CD4-positive, alpha-beta T cell treated with Interleukin-15 for 1 hour (primary cell): Measurements from ENCODE around the gene IFIT3.

ENCODE experiments used
- DNase-seq: peaks from one replicate; pipeline ENCODE4 v3.0.0-alpha.2; 2020

Gene IFIT3

DNA sequence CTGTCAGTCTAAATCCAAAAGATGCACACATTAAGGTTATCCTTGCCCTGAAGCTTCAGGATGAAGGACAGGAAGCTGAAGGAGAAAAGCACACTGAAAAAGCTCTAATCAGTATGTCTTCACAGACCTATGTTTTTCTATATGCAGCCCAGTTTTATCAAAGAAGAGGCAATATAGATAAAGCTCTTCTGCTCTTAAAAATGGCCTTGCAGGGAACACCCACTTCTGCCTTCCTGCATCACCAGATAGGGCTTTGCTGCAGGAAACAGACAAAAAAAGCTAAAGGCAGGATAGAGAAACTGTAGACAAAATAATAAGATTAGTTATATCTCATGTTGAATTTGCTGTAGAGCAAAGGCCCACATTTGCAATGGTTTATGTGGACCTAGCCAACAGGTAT, 35.1 kb downstream of the IFIT3 start:
- DNase-seq, result no peak

DNA sequence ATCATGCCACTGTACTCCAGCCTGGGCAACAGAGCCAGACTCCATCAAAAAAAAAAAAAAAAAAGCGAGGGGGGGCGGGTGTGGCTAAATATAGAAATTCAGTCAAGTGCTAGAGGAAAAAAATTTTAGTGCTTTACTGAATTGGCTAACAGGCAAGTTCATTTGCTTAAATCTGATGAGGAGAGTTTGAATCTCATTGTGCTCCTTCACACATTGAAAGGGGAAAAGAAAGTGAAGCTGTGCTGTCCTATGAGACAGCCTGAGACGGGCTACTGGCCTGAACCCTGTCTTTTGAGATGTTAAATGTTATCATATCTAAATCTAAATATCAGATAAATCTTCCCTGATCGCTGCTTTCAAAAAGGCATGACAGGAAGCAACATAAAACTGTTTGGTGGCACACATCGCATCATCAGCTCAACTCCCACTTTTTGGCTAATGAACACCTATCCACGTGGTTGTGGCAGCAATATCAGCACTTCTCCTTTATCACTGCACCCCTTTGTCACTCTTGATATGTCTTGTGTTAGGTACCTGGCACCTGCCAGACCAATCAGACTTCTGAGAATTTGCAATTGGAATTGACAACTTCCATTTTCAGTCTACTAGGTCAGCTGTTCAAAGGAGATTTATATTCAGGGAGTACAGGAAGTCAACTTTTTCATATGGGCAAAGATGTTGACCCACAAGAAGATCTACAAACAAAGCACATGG, 36.1 kb downstream of the IFIT3 start:
- DNase-seq, result no peak

DNA sequence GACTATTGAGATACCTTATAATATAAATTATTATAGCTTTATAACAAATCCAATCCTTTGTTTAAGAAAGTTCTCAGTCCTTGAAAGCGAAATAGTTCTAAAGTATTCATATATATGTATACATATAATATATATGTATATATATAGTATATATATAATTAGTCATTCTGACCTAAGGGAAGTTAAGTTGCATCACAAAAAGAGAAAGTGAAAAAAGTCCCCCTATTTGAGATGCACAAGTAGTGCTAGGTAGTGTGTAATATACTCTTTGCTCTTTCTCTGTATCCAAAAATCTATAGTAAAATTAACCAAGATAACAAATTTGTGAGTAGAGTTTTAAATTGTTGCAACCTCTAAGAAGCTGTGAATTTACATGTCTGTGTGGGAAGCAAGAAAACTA, 36.7 kb downstream of the IFIT3 start:
- no peak for DNase-seq

DNA sequence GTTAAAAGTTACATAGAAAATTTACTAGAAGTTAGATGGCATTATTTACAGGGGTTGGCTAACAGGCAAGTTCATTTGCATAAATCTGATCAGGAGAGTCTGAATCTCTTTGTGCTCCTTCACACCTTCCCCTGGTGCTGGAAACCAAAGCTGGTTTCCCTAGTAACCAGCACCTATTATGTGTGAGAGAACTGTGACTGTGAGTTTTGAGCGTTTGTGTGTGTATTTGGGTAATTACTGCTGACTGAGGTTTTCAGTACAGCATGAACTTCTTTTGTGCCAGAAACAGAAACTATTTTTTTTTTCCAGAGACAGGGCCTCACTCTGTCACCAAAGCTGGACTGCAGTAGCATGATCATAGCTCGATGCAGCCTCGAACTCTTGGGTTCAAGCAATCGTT, 39.7 kb downstream of the IFIT3 start:
- no peak for DNase-seq

DNA sequence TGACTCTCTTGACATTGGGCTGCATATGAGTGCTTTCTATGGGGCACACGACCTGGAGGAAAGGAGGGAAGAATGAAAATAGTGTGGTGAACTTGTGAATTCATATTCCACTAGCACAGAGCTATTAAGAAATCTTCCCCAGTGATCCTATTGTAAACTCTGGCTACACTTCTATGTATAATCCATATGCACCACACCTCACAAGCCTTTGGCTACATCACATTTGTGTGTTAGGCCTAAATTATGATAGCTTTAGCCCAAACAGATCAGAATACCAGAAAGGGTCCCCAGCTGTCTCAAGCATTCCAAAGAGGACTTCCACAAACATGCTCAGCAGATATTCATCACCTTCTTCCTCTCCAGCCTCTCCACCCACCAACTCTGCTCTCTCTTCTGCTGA, 40.3 kb downstream of the IFIT3 start:
- DNase-seq, result no peak

DNA sequence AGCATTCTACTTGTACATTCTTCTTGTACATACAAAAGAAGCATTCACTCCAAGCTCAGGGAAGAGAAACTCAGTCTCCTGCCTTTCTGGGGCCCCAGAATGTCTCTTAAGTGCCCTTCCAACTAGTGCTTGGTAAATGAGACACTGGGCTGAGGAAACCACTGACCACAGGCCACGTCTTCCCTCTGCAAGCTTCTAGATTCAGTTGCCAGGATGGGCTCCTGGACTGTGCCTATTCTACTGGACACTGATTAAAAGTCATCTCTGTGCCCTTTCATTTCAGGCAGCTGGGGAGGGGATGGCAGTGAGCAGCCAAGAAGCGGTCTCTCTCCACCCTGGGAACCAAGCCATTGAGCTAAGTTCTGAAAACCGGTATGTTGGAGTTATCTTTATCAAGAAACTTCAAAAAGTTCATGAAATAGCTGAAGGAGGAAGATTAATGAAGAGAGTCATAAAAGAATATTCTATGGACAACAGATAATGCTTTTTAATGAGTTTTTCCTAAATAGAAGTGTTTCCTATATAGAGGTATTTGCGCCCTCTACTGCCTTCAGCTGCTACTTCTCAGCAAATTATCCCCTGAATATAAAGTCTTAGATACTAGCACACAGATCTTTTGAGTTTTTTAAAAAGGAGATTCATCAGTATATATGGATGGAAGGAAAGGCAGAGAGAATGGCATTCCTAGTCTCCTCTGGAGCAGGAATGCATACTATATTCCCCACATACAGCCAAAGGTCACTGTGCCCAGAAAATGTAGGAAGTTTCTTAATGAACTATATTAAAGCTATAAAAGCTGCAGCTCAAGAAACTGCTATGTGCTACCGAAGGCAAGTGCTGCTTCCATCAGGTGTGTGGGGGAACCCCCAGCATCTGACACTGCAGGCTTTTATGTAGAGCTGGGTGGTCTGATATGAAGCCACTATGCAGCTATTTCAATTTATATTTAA, 41.6 kb downstream of the IFIT3 start:
- no peak for DNase-seq

DNA sequence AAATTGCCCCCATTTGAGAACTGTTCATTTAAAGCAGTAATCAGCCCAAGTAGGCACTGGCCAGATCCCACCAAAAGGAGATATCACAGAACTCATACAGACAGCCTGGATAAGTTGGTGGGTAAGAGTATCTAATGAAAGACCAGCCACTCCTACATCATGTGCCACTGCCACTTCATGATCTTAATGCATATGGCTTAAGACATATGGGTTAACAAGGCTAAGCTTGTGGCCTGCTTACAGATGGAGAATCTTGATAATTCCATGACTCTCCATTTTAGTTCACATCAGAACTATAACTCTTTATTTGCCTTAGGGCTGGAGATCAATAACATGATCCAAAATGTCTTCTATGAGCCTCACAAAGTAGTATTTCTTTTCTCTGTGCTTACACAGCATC, 43.3 kb downstream of the IFIT3 start:
- DNase-seq, result no peak

DNA sequence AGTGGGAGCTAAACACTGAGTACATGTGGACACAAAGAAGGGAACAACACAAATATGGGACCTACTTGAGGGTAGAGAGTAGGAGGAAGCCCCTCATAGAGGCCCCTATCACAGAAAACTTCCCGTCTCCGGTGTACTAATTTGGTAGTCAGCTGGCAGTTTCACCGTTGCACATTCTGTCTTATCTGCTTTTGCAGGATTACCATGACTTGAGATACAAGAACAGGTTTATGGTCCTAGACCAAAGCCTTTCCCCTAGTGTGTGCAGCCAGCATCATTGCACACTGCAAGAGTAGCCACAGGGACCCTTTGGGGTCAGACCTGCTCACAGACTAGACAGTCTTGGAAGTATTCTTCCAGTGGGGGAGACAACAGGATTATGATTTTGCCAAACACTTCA, 44.2 kb downstream of the IFIT3 start:
- DNase-seq, result no peak

DNA sequence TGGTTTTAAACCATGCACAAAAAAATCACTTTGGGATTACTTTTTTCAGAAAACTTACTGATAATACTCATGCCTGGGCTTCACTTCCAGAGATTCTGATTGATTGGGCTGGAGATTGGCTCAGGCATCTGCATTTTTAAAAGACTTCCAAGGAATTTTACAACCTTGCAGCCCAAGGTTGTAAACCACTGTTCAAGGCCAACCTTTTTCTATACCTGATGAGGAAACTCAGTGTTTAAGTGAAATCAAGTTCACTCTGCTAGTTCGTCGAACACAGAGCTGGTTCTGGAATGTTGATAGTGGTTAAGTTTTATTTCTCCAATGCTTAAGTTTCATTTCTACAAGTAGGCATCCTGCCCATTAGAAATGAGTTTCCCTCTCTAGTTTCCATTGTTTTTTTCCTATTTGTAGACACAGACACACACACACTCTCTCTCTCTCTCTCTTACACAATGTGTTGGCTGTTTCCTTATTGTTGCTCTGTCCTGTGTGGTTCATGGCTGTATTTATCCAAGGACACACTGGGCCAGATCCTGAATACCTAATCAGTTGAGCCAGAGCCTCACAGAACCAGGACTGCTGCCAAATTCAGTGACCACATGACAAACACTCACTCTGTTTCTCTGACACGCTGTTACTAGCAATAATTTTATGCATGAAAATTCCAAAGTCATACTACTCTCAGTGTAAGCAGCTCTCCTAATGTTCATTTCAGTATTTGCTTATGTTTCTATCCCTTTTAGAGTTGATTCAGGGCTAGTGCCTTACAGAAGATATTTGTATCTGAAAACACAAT, 46.3 kb downstream of the IFIT3 start:
- no peak for DNase-seq

DNA sequence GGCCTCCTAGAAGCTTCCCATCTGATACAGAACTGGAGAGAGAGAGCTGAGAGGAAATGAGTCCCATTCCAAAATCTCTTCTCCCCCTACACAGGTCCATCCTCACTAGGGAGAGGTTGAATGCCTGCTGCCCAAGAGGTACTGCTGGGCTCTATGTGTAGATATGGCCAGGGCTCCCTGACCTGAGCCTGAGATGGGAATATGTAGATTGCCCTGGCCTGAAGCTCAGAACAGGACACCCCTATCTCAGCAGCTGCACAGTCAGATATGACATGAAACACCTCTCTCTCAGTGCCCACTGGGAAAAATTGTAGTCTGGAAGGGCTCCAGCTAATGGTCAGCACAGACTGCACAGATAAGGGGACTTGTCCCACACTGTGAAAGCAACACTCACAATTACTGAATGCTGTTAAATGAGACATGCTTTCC, 46.9 kb downstream of the IFIT3 start:
- no peak for DNase-seq

DNA sequence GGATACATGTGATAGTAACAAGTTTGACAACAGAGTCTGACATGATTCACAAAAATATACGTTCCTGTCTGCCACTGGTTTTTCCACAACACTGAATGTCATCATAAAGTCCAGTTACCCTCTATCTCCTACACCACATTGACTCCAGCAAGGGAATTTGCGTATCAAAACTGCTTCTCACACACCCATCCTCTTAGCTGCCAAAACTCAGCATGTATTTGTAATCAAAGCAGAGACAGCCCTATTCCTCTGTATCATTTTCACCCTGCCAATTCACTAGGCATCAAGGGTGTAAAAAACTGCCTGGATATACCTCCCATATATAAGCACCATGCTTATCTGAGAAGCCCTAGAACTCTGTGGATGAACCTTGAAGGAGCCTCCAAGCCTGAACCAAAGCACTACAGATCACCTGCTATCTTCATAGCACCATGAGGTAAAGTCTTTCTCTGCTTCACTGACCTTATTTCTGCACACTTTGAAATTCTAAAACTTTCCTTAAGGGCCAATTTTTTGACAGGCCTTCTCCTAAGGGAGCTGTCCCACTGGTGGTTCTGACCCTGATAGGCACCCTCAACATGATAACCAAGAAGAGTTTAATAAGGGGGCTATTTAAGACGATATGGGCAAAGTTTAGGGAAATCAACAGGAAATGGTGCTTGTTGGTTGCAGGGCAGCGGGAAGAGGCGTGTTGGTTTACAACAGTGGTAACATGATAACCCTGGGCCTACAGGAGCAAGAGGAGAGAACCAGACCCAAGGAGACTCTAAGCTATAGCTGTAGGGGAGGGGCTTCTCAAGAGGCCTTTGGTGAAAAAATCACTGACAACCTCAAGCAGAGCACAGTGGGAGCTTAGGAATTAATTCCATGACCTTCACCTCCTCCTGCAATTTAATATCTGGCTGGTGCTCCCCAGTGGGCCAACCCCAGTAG, 50.2 kb downstream of the IFIT3 start, which contains the start of gene IFIT1B:
TSS of gene IFIT1B (plus strand) at position 352 of the 933 bp plus-strand sequence. CDS start at position 432, 80 bp downstream.
- no peak for DNase-seq

DNA sequence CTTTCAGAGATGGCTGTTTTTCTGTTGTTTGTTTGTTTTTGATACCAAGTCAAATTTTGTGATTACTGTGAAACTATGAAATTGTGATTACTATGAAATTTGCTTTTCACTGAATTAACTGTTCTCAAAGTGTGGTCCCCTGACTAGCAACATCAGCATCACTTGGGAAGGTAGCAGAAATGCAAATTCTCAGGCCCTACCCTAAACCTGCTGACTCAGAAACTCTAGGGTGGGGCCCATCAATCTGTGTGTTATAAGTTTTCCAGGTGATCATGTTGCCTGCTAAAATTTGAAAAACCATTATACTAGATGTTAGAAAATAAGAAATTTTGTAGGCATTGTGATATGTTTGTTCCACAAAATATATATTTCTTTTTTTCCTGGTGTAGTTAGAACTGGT, 51.3 kb downstream of the IFIT3 start:
- no peak for DNase-seq

DNA sequence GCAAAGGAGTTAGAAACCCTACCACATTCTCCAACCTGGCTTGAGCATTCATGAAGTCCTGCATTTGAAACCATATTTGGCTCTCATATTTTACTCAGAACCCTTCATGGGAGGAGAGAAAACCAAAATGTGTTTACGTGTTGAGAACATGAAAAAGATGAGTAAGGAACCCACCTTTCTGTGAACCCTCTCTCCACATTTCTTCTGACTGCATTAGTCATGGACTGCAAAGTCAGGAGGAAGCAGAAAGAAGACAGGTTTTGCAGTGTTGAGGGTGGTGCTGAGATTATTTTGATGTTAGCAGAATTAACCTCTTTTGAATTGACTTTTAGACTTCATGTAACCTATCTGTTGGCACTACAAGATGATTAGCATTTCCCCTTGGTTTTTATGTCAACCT, 55.0 kb downstream of the IFIT3 start:
- DNase-seq, result no peak

DNA sequence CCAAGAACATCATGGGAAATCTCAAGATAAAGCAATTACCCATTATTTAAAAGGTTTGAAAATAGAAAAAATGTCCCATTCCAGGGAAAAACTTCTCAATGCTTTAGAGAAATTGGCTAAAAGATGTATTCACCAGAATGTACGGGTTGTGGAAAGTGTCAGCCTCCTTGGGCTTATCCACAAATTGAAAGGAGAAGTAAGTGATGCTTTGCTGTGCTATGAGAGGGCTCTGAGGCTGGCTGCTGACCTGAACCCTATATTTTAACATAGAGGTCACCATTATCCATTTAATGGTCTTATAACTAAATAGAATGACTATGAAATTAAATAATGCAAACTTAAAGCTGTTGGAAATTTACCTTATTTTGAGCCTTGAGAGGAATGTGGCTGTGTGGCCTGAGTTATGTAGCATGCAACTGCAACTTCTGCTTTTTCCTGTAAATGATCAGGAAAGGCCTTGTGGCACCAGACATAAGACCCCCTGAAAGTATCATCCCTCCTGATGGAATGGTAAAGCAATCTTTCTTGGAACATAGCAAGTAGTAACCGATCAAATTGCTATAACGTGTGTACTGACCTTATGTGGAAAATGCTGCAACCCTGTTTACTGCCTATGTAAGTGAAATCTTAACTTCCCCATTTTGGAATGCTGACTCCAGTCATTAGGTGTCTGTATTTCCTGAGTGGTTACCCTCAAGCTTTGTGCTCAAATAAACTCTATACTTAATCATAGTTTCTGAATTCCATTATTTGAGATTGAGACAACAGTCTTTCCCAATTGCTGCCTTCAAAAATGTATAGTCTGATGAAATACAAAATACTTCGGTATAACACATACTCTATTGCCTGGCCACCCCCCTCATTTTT, 56.9 kb downstream of the IFIT3 start:
- DNase-seq, result no peak

DNA sequence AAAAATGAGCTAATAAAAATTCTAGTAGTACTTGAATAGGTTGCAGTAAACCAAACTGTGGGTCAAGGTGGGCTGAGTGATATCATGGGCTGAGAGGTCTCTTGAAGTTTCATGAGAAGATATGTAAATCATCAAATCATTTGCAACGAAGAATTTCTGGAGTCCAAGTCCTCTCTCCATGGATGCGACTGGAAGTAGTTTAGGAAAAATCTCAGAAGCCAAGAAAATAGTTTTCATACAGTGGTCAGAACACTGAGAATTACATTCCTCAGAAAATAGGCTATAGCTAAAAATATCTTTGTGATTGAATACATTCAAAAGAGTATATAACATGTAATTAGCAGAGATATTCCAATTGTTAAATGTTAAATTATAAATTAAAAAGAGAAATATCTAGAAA, 61.0 kb downstream of the IFIT3 start:
- no peak for DNase-seq

DNA sequence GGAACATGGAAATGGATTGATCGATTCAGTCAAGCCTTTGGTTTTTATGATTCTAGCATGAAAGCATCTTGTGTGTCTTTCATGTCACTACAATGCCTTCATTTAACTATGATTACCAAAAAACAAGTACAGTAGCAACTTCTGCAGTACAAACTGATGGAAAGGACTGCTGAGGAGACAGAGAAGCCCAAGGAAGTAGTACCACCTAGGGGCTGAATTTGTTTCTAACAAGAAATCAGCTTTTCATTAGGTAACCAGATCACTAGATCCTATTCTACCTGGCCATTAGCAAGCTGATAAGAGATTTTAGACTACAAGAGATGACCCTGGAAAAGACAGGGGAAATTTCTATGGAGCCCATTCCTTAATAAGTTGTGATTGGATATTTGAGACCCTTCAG, 61.5 kb downstream of the IFIT3 start:
- no peak for DNase-seq
